GM12878 (cell line): ENCODE measurements around the gene ISCU. TPM values are rescaled to one million over a fixed set of nuclear protein-coding genes. Genes with fewer than 3 reads are reported as not detected.

Experiments used
- ATAC-seq: fragments of 200-7000 bp; cut with Tn5 transposase; 3 replicates; pipeline ENCODE4 v1.9.1; 2020; ENCODE audit warnings: mild to moderate bottlenecking, moderate library complexity
- BruUV-seq: library from RNA; stranded (reverse); fragments of 400-500 nt; replicated peaks from 2 replicates; lab custom pipeline; 2021; lab: Mats Ljungman, UMichigan
- CTCF ChIA-PET: fragments of 300-600 bp; sonication (Branson Sonifier 250); formaldehyde crosslinking; extraction: SDS; loops from one replicate; lab custom pipeline; 2021; ENCODE audit warnings: inconsistent platforms; lab: Yijun Ruan, JAX
- POLR2A ChIA-PET: fragments of 350-600 bp; formaldehyde crosslinking; extraction: SDS; loops from one replicate; lab custom pipeline; 2021; ENCODE audit warnings: inconsistent platforms; lab: Charles Lee
- RAD21 ChIA-PET: fragments of 300-600 bp; sonication (Branson Sonifier 250); formaldehyde crosslinking; loops from one replicate; lab custom pipeline; 2023; ENCODE audit warnings: antibody characterized with exemption; ENCODE audit not compliant: unreplicated experiment; lab: Charles Lee
- SMC1A ChIA-PET: fragments of 300-600 bp; sonication (Branson Sonifier 250); formaldehyde crosslinking; loops from one replicate; lab custom pipeline; 2023; ENCODE audit not compliant: unreplicated experiment, uncharacterized antibody; lab: Charles Lee
- DNase-seq: peaks from one replicate; pipeline ENCODE4 v3.0.0-alpha.2; 2011; ENCODE audit warnings: low read depth, low spot score
- FAIRE-seq: peaks from 3 replicates; lab custom pipeline; 2011; peaks lifted over from hg19 to GRCh38; lab: Jason Lieb, UNC
- H2AFZ ChIP-seq: 2 replicates; pipeline ENCODE4 v1.6.0; 2011; ENCODE audit warnings: low read depth, low read length, control low read depth; ENCODE audit not compliant: control insufficient read depth
- H3K27ac ChIP-seq: 2 replicates; pipeline ENCODE4 v1.5.1; 2011; ENCODE audit warnings: control low read depth; ENCODE audit not compliant: control insufficient read depth, insufficient read depth
- H3K27me3 ChIP-seq, 2 experiments: replicated peaks in 1 of 2; 2 replicates each; pipeline versions ENCODE4 v1.6.0 to v1.6.1; 2011; ENCODE audit warnings: low read length in 1 of 2; ENCODE audit not compliant: control insufficient read depth in 2 of 2, insufficient read depth in 2 of 2
- H3K36me3 ChIP-seq, 2 experiments: 2 replicates each; pipeline ENCODE4 v1.5.1; 2011; ENCODE audit warnings: low read length in 1 of 2; ENCODE audit not compliant: control insufficient read depth in 2 of 2, insufficient read depth in 2 of 2
- H3K4me1 ChIP-seq: 2 replicates; pipeline ENCODE4 v1.6.1; 2011; ENCODE audit warnings: mild to moderate bottlenecking, low read length, moderate library complexity, mixed read lengths; ENCODE audit not compliant: control insufficient read depth, insufficient read depth
- H3K4me2 ChIP-seq: 2 replicates; pipeline ENCODE4 v1.6.0; 2011; ENCODE audit warnings: control low read depth; ENCODE audit not compliant: control insufficient read depth, insufficient read depth
- H3K4me3 ChIP-seq: fragments of 200-600 bp; sonication (generic); 2 replicates; pipeline ENCODE4 v1.5.1; 2016
- H3K79me2 ChIP-seq: 2 replicates; pipeline ENCODE4 v1.6.0; 2011; ENCODE audit warnings: low read length; ENCODE audit not compliant: control insufficient read depth, insufficient read depth
- H3K9ac ChIP-seq: 2 replicates; pipeline ENCODE4 v1.8.0; 2011; ENCODE audit warnings: low read length, control low read depth, mixed read lengths; ENCODE audit not compliant: control insufficient read depth, insufficient read depth
- H3K9me3 ChIP-seq: replicated peaks from 3 replicates; pipeline ENCODE4 v1.5.1; 2011; ENCODE audit warnings: mild to moderate bottlenecking, low read length; ENCODE audit not compliant: control insufficient read depth, insufficient read depth
- H4K20me1 ChIP-seq: 2 replicates; pipeline ENCODE4 v1.6.0; 2011; ENCODE audit not compliant: control insufficient read depth, insufficient read depth
- CHD4 ChIP-seq: fragments of 200-600 bp; sonication (generic); IDR thresholded peaks from 2 replicates; pipeline ENCODE4 v1.6.1; 2016; ENCODE audit warnings: mild to moderate bottlenecking
- CREM ChIP-seq: IDR thresholded peaks from 2 replicates; pipeline ENCODE4 v1.6.1; 2014; ENCODE audit warnings: antibody characterized with exemption, low read depth
- E2F8 ChIP-seq: fragments of 450-650 bp; IDR thresholded peaks from 2 replicates; pipeline ENCODE4 v1.6.1; 2018; ENCODE audit warnings: mild to moderate bottlenecking, low read depth, moderate library complexity; ENCODE audit not compliant: partially characterized antibody
- E4F1 ChIP-seq: fragments of 450-650 bp; IDR thresholded peaks from 2 replicates; pipeline ENCODE4 v1.6.1; 2018; ENCODE audit warnings: borderline replicate concordance, mild to moderate bottlenecking; ENCODE audit not compliant: partially characterized antibody
- EGR1 ChIP-seq, 2 experiments: IDR thresholded peaks; 1 replicate in 1 of 2; 2 replicates in 1 of 2; pipeline ENCODE4 v1.6.1; 2011 to 2012; ENCODE audit warnings: low read depth in 2 of 2, low read length in 2 of 2, borderline replicate concordance in 1 of 2, mild to moderate bottlenecking in 1 of 2, moderate library complexity in 1 of 2
- JUND ChIP-seq: IDR thresholded peaks from 2 replicates; pipeline ENCODE4 v1.6.1; 2012; ENCODE audit warnings: low read depth, mild to moderate bottlenecking, low read length, improper control_type of control experiment, moderate library complexity
- SREBF1 ChIP-seq: IDR thresholded peaks from 2 replicates; pipeline ENCODE4 v1.6.1; 2012; ENCODE audit warnings: mild to moderate bottlenecking, low read length
- SUZ12 ChIP-seq: fragments of 200-600 bp; sonication (generic); IDR thresholded peaks from one replicate; pipeline ENCODE4 v1.6.1; 2018; ENCODE audit warnings: antibody characterized with exemption, mild to moderate bottlenecking; ENCODE audit not compliant: unreplicated experiment
- USF2 ChIP-seq: IDR thresholded peaks from 2 replicates; pipeline ENCODE4 v1.6.1; 2011; ENCODE audit warnings: low read depth, low read length, improper control_type of control experiment, borderline replicate concordance
- WRNIP1 ChIP-seq: IDR thresholded peaks from 2 replicates; pipeline ENCODE4 v1.6.1; 2011; ENCODE audit warnings: low read depth, low read length, improper control_type of control experiment, borderline replicate concordance
- ZBED1 ChIP-seq: IDR thresholded peaks from 2 replicates; pipeline ENCODE4 v1.6.1; 2016; ENCODE audit warnings: borderline replicate concordance
- ZBTB4 ChIP-seq: fragments of 450-650 bp; formaldehyde crosslinking; IDR thresholded peaks from 2 replicates; pipeline ENCODE4 v1.4.0; 2022; ENCODE audit warnings: mild to moderate bottlenecking, moderate library complexity
- ZNF207 ChIP-seq: fragments of 450-650 bp; IDR thresholded peaks from 2 replicates; pipeline ENCODE4 v1.6.1; 2014; ENCODE audit warnings: antibody characterized with exemption, mild to moderate bottlenecking, borderline replicate concordance
- WGBS: methylation state at CpG from one replicate; pipeline ENCODE4 v1.1.6; 2016; ENCODE audit warnings: low lambda C conversion rate; ENCODE audit not compliant: insufficient replicate concordance, insufficient coverage; ENCODE audit errors: missing lambda C conversion rate; 5-methylcytosine and 5-hydroxymethylcytosine counted together
- in situ Hi-C: fragments of 300-500 bp; cut with MboI; formaldehyde crosslinking; loops from 9 replicates; pipeline ENCODE4 v1.14.3; 2018; ENCODE audit warnings: mixed read lengths
- intact Hi-C: fragments of 100-400 bp; cut with micrococcal nuclease; formaldehyde crosslinking; loops from one replicate; pipeline ENCODE4 v1.14.2; 2022; ENCODE audit not compliant: unreplicated experiment
- polyA plus RNA-seq, 11 experiments: library from polyadenylated mRNA; depleted of rRNA in 4 of 11; unstranded in 6 of 11; stranded (reverse) in 5 of 11; fragments of >200 nt; fragmentation: Nextera tagmentation in 4 of 11; fragmentation: Illumina TruSeq in 1 of 11; extraction: Ambion mirVana in 4 of 11; extraction: Trizol in 1 of 11; gene quantifications; 1 replicate in 1 of 11; 2 replicates in 10 of 11; pipeline versions ENCODE4 v1.2.1 to v1.2.3, GENCODE V29; 2011 to 2016; ENCODE audit warnings: inconsistent platforms in 2 of 11, missing spikeins in 2 of 11, low read depth in 1 of 11
- total RNA-seq, 4 experiments: library from RNA; depleted of rRNA in 3 of 4; stranded (reverse); fragments of >200 nt in 3 of 4; fragmentation: Illumina TruSeq in 1 of 4; extraction: Trizol in 1 of 4; gene quantifications; 2 replicates each; pipeline versions ENCODE4 v1.2.1 to v1.2.3, GENCODE V29; 2013 to 2021

ISCU gene
- total and polyA plus RNA-seq, 10 of the 15 experiments (the other 5 are each of a cell fraction or from before 2014, with no cell fraction given) = 32.8 to 260 (median 127) TPM

- ChIA-PET SMC1A (interaction anchor here (0.9 kb wide), 1 partner anchor 22 kb away, joined by 3 read pairs; no protein-coding TSS in a partner anchor), RAD21 (interaction anchor here (1.5 kb wide), 1 partner anchor 25 kb away, joined by 4 read pairs; no protein-coding TSS in a partner anchor), CTCF (no interaction called here), POLR2A (interaction anchor here (0.8 kb wide), 1 partner anchor 138 kb away, joined by 3 read pairs; no protein-coding TSS in a partner anchor)
- Histone ChIP-seq H3K27me3 (no peaks in the 10 kb centered on the region), H3K36me3 (no peaks in the 10 kb centered on the region), H3K4me3 (no peak overlapping the region), H4K20me1 (no peaks in the 10 kb centered on the region), H3K79me2 (no peaks in the 10 kb centered on the region), H3K4me1 (no peaks in the 10 kb centered on the region), H3K4me2 (no peak overlapping the region), H3K9ac (no peak overlapping the region), H3K9me3 (no peaks in the 10 kb centered on the region), H3K27ac (no peak overlapping the region), H2AFZ (no peak overlapping the region)
- no peak for FAIRE-seq
- in situ Hi-C loops (no loop called here), intact Hi-C loops (no loop called here)
- no TSS peak for BruUV-seq
- DNase-seq = no peak
- TF ChIP-seq ZNF207 = no peak
- no peak for TF ChIP-seq CHD4
- no peak for TF ChIP-seq E2F8
- no peak for TF ChIP-seq CREM
- TF ChIP-seq ZBED1 = no peak
- TF ChIP-seq ZBTB4 (CRISPR knock-in tag) = no peak
- TF ChIP-seq SREBF1 = no peak
- TF ChIP-seq SUZ12 = no peak
- no peak for TF ChIP-seq EGR1 (IDR thresholded peaks at IDR 0.05; ENCODE audit: borderline replicate concordance in 1 of 2, low read depth in 2 of 2, low read length in 2 of 2)
- no peak for TF ChIP-seq WRNIP1
- TF ChIP-seq E4F1 = no peak
- no peak for TF ChIP-seq JUND
- TF ChIP-seq USF2 = no peak
- no peak for ATAC-seq
- 73% methylated on average over 23 of the region's 25 CpGs for WGBS
Measured at GRCh38 chr12:108592033-108592909, 29.9 kb downstream of the ISCU start.
